ENCODE data around the gene SLC17A8. TPM values are rescaled to one million over a fixed set of nuclear protein-coding genes. Genes with fewer than 3 reads are reported as not detected.

SLC17A8 gene
- polyA plus RNA-seq, 1 experiment = not detected

DNA sequence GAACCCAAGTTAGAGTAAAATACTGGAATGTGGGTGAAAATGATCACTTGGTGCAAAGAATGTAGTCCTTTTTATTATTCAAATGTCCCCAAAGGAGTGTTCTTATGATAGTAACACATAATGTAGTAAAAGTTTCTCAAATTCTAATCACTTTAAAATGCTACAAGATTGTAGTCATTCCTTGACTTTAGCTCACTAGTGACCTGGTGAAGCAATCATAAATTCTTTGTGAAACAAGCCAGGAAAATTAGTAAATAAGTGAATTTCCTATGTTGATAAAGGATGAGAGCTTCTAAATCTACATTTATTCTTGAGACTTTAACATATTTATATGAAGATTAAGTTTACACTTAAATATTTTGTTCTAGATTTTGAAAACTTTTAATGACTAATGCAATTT, 30.7 kb upstream of the SLC17A8 start:
- Histone ChIP-seq H3K9me3 (ENCODE audit: control insufficient read depth, insufficient read depth, low read length) (no peaks in the 10 kb centered on the region), H3K27ac (ENCODE audit: low read depth, low read length) (no peak overlapping the region), H3K27me3 (ENCODE audit: control insufficient read depth, insufficient read depth, low read length) (no peaks in the 10 kb centered on the region), H3K4me3 (ENCODE audit: low read depth, low read length) (no peak overlapping the region)
- TF ChIP-seq, protein P1, sequence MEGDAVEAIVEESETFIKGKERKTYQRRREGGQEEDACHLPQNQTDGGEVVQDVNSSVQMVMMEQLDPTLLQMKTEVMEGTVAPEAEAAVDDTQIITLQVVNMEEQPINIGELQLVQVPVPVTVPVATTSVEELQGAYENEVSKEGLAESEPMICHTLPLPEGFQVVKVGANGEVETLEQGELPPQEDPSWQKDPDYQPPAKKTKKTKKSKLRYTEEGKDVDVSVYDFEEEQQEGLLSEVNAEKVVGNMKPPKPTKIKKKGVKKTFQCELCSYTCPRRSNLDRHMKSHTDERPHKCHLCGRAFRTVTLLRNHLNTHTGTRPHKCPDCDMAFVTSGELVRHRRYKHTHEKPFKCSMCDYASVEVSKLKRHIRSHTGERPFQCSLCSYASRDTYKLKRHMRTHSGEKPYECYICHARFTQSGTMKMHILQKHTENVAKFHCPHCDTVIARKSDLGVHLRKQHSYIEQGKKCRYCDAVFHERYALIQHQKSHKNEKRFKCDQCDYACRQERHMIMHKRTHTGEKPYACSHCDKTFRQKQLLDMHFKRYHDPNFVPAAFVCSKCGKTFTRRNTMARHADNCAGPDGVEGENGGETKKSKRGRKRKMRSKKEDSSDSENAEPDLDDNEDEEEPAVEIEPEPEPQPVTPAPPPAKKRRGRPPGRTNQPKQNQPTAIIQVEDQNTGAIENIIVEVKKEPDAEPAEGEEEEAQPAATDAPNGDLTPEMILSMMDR (IDR thresholded peaks at IDR 0.05; ENCODE audit: low read depth, low read length) = no peak
- CTCF ChIA-PET = interaction anchor here (0.6 to 1.7 kb wide), 4 partner anchors 78 to 586 kb away, joined by 5 to 6 read pairs (median 5); no protein-coding TSS in a partner anchor
- POLR2A ChIA-PET = no interaction called here
- DNase-seq (ENCODE audit: low read depth, low spot score) = no peak

DNA sequence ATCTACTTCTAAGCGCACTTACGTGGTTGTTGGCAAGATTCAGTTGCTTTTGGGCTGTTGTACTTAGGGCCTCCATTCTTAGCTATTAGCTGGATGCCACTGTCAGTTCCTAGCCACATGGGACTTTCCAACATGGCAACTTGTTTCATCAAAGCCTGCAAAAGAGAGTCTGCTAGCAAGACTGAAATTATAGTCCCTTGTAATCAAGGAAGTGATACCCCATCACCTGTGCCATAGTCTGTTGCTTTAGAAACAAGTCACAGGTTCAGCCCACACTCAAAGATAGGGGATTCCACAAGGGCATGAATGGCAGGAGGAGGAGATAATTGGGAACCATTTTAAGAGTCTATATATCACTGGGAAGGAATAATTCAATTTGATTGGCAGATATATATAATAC, 27.1 kb upstream of the SLC17A8 start:
- DNase-seq (ENCODE audit: low read depth, low spot score) = no peak
- no peak overlapping the region for H3K27ac ChIP-seq (ENCODE audit: low read depth, low read length)
- ChIA-PET POLR2A (no interaction called here), CTCF (no interaction called here)
- H3K9me3 ChIP-seq (ENCODE audit: control insufficient read depth, insufficient read depth, low read length) = no peaks in the 10 kb centered on the region
- no peaks in the 10 kb centered on the region for H3K27me3 ChIP-seq (ENCODE audit: control insufficient read depth, insufficient read depth, low read length)
- H3K4me3 ChIP-seq (ENCODE audit: low read depth, low read length) = no peak overlapping the region
- TF ChIP-seq, protein P1 (IDR thresholded peaks at IDR 0.05; ENCODE audit: low read depth, low read length) = no peak

DNA sequence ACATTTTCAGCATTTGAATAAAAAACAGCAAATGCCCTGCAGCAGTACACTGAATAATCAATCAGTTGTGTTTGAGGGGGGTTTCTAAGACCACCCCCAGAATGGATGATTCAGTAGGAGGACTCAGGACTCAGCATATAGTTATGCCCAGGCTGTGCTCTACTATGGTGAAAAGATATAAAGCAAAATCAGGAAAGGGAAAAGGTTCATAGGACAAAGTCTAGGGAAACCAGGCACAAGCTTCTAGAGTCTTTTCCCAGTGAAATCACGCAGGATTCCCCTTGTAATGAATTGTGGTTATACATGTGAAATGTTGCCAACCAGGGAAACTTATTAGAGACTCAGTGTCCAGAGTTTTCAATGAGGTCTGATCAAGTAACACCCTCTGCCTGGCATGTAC, 25.0 kb upstream of the SLC17A8 start:
- no peak for DNase-seq (ENCODE audit: low read depth, low spot score)
- H3K27ac ChIP-seq (ENCODE audit: low read depth, low read length) = no peak overlapping the region
- H3K4me3 ChIP-seq (ENCODE audit: low read depth, low read length) = no peak overlapping the region
- CTCF ChIA-PET = interaction anchor here (1.1 kb wide), 2 partner anchors 17 to 223 kb away, joined by 3 read pairs; no protein-coding TSS in a partner anchor
- no peaks in the 10 kb centered on the region for H3K9me3 ChIP-seq (ENCODE audit: control insufficient read depth, insufficient read depth, low read length)
- no peaks in the 10 kb centered on the region for H3K27me3 ChIP-seq (ENCODE audit: control insufficient read depth, insufficient read depth, low read length)
- TF ChIP-seq, protein P1 (IDR thresholded peaks at IDR 0.05; ENCODE audit: low read depth, low read length) = no peak
- POLR2A ChIA-PET = no interaction called here

DNA sequence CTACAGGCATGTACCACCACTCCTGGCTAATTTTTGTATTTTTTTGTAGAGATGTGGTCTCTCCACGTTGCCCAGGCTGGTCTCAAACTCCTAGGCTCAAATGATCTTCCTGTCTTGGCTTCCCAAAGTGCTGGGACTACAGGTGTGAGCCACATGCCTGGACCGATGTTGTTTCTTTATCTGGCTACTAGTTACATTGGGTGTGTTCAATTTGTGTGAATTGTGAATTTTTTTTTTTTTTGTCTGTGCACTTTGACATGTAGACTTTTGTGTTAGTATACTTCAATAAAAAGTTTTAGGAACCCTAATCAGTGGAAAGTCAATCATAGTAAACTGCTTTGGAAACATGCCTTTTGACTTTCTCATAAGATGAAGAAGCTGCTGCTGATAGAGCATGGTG, 24.0 kb upstream of the SLC17A8 start:
- TF ChIP-seq, protein P1 (IDR thresholded peaks at IDR 0.05; ENCODE audit: low read depth, low read length) = no peak
- POLR2A ChIA-PET = no interaction called here
- CTCF ChIA-PET = interaction anchor here (1.1 to 1.5 kb wide), 2 partner anchors 10 to 72 kb away, joined by 3 to 6 read pairs; no protein-coding TSS in a partner anchor

DNA sequence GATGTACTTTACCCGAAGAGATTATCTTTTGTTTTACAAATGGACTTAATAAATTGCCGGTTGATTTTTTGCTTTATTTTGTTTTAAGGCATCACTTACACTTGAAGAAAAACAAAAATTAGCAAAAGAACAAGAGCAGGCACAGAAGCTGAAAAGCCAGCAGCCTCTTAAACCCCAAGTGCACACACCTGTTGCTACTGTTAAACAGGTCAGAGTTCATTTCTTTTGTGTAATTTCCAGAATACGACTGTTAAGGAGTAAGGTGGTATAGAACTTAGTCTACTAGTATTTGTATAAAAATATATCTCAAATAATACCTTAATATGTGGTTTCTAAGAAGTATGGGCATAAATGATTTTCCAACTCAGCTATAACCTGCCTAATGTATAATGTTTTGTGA, 19.6 kb upstream of the SLC17A8 start:
- CTCF ChIA-PET = interaction anchor here (1.0 to 1.2 kb wide), 2 partner anchors 11 to 102 kb away, joined by 3 to 4 read pairs; no protein-coding TSS in a partner anchor
- TF ChIP-seq, protein P1 (IDR thresholded peaks at IDR 0.05; ENCODE audit: low read depth, low read length) = no peak
- H3K27me3 ChIP-seq (ENCODE audit: control insufficient read depth, insufficient read depth, low read length) = no peaks in the 10 kb centered on the region
- no peak overlapping the region for H3K4me3 ChIP-seq (ENCODE audit: low read depth, low read length)
- no peaks in the 10 kb centered on the region for H3K9me3 ChIP-seq (ENCODE audit: control insufficient read depth, insufficient read depth, low read length)
- H3K27ac ChIP-seq (ENCODE audit: low read depth, low read length) = no peak overlapping the region
- POLR2A ChIA-PET = no interaction called here
- no peak for DNase-seq (ENCODE audit: low read depth, low spot score)

More for the DNA sequence above, 24.0 kb upstream of the SLC17A8 start:
- no peak overlapping the region for H3K4me3 ChIP-seq (ENCODE audit: low read depth, low read length)
- H3K27ac ChIP-seq (ENCODE audit: low read depth, low read length) = no peak overlapping the region
- no peak for DNase-seq (ENCODE audit: low read depth, low spot score)
- no peaks in the 10 kb centered on the region for H3K9me3 ChIP-seq (ENCODE audit: control insufficient read depth, insufficient read depth, low read length)
- no peaks in the 10 kb centered on the region for H3K27me3 ChIP-seq (ENCODE audit: control insufficient read depth, insufficient read depth, low read length)

Measured in AG04450 (cell line).